Measurements from ENCODE around the gene PKDCC.
"Not testable (repeated sequence)": the region's sequence is repeated elsewhere in the genome, so short reads cannot be mapped to it uniquely, and the experiment has no call there.

Gene PKDCC

GRCh38 chr2:42030200-42030759, 17.5 kb upstream of the PKDCC start:
- no peak for DNase-seq (ENCODE audit: low read depth in 2 of 2)

- DNase-seq (ENCODE audit: low read depth in 2 of 2), result no peak
Observed at GRCh38 chr2:42030829-42031228, 17.0 kb upstream of the PKDCC start.

GRCh38 chr2:42031281-42032223, 16.3 kb upstream of the PKDCC start:
- DNase-seq (ENCODE audit: low read depth in 2 of 2), result no peak

- no peak for DNase-seq (ENCODE audit: low read depth in 2 of 2)
Observed at GRCh38 chr2:42032224-42032620, 15.6 kb upstream of the PKDCC start.

GRCh38 chr2:42032745-42033144, 15.1 kb upstream of the PKDCC start:
- no peak for DNase-seq (ENCODE audit: low read depth in 2 of 2)

- DNase-seq (ENCODE audit: low read depth in 2 of 2), result not testable (repeated sequence)
Observed at GRCh38 chr2:42034096-42034495, 13.7 kb upstream of the PKDCC start.

GRCh38 chr2:42035241-42035640, 12.6 kb upstream of the PKDCC start:
- DNase-seq (ENCODE audit: low read depth in 2 of 2), result no peak

- DNase-seq (ENCODE audit: low read depth in 2 of 2), result no peak
Observed at GRCh38 chr2:42036413-42036812, 11.4 kb upstream of the PKDCC start.

GRCh38 chr2:42036940-42037339, 10.9 kb upstream of the PKDCC start:
- no peak for DNase-seq (ENCODE audit: low read depth in 2 of 2)

GRCh38 chr2:42040643-42041278, 7.1 kb upstream of the PKDCC start:
- no peak for DNase-seq (ENCODE audit: low read depth in 2 of 2)

- no peak for DNase-seq (ENCODE audit: low read depth in 2 of 2)
Observed at GRCh38 chr2:42041377-42042127, 6.3 kb upstream of the PKDCC start.

- no peak for DNase-seq (ENCODE audit: low read depth in 2 of 2)
Observed at GRCh38 chr2:42042631-42043355, 5.0 kb upstream of the PKDCC start.

- no peak for DNase-seq (ENCODE audit: low read depth in 2 of 2)
Observed at GRCh38 chr2:42043789-42044394, 3.9 kb upstream of the PKDCC start.

GRCh38 chr2:42044939-42045338, 2.9 kb upstream of the PKDCC start:
- no peak for DNase-seq (ENCODE audit: low read depth in 2 of 2)

- no peak for DNase-seq (ENCODE audit: low read depth in 2 of 2)
Observed at GRCh38 chr2:42045352-42045751, 2.5 kb upstream of the PKDCC start.

GRCh38 chr2:42045848-42046748, 1.7 kb upstream of the PKDCC start:
- no peak for DNase-seq (ENCODE audit: low read depth in 2 of 2)

GRCh38 chr2:42046819-42047487, 868 bp upstream of the PKDCC start:
- DNase-seq (ENCODE audit: low read depth in 2 of 2), result no peak

- DNase-seq (ENCODE audit: low read depth in 2 of 2), result no peak
Observed at GRCh38 chr2:42048299-42049220, 739 bp downstream of the PKDCC start.

Data from stimulated activated CD8-positive, alpha-beta memory T cell treated with anti-CD3 and anti-CD28 coated beads, Interleukin-7, amount 100 ng/mL, for 1 hour (primary cell).